NOMO-1 treated with DMSO at 0.1 percent for 48 hours (cell line): Measurements from ENCODE around the gene SH3D19.
A peak's percentile ranks its signal among the peaks of the same experiment; 100 is the strongest.
"Not testable (repeated sequence)": the region's sequence is repeated elsewhere in the genome, so short reads cannot be mapped to it uniquely, and the experiment has no call there.

Experiments used
- DNase-seq: peaks from one replicate; lab custom pipeline; 2025; ENCODE audit not compliant: unreplicated experiment; lab: John Stamatoyannopoulos, UW

SH3D19 gene

GRCh38 chr4:151158979-151159378, 166.4 kb downstream of the SH3D19 start:
- DNase-seq: no peak

- DNase-seq: no peak
These were observed 167.9 kb downstream of the SH3D19 start for GRCh38 chr4:151157543-151157942.

- DNase-seq: peak; percentile 7
These were observed 171.8 kb downstream of the SH3D19 start for GRCh38 chr4:151153585-151153984.

GRCh38 chr4:151152028-151152427, 173.4 kb downstream of the SH3D19 start:
- no peak for DNase-seq

GRCh38 chr4:151150821-151151580, 174.4 kb downstream of the SH3D19 start:
- DNase-seq: no peak

- no peak for DNase-seq
These were observed 177.1 kb downstream of the SH3D19 start for GRCh38 chr4:151148261-151148660.

GRCh38 chr4:151147000-151147399, 178.4 kb downstream of the SH3D19 start:
- DNase-seq: no peak

- no peak for DNase-seq
These were observed 180.9 kb downstream of the SH3D19 start for GRCh38 chr4:151144329-151145072.

GRCh38 chr4:151143811-151144210, 181.6 kb downstream of the SH3D19 start:
- no peak for DNase-seq

- peak; percentile 16 for DNase-seq
These were observed 182.2 kb downstream of the SH3D19 start for GRCh38 chr4:151143162-151143561.

- DNase-seq: no peak
These were observed 182.6 kb downstream of the SH3D19 start for GRCh38 chr4:151142758-151143157.

GRCh38 chr4:151139814-151140213, 185.6 kb downstream of the SH3D19 start:
- DNase-seq: no peak

- not testable (repeated sequence) for DNase-seq
These were observed 189.4 kb downstream of the SH3D19 start for GRCh38 chr4:151136048-151136447.

- no peak for DNase-seq
These were observed 192.1 kb downstream of the SH3D19 start for GRCh38 chr4:151133311-151133710.

GRCh38 chr4:151129796-151130195, 195.6 kb downstream of the SH3D19 start:
- no peak for DNase-seq

GRCh38 chr4:151117371-151117962, 207.9 kb downstream of the SH3D19 start:
- peak; percentile 73 for DNase-seq

GRCh38 chr4:151114986-151115385, 210.4 kb downstream of the SH3D19 start:
- DNase-seq: no peak

GRCh38 chr4:151114338-151114737, 211.1 kb downstream of the SH3D19 start:
- DNase-seq: no peak

- DNase-seq: no peak
These were observed 215.2 kb downstream of the SH3D19 start for GRCh38 chr4:151110236-151110635.

- DNase-seq: no peak
These were observed 218.3 kb downstream of the SH3D19 start for GRCh38 chr4:151107063-151107462.

GRCh38 chr4:151105454-151106032, 219.9 kb downstream of the SH3D19 start:
- DNase-seq: no peak

- no peak for DNase-seq
These were observed 220.8 kb downstream of the SH3D19 start for GRCh38 chr4:151104621-151105020.
